ENCODE results near the gene PATZ1. TPM values are rescaled to one million over a fixed set of nuclear protein-coding genes. Genes with fewer than 3 reads are reported as not detected.
"Not testable (repeated sequence)": the region's sequence is repeated elsewhere in the genome, so short reads cannot be mapped to it uniquely, and the experiment has no call there.

Gene PATZ1
- total RNA-seq, 1 donor from 2014 or later = 29.9 TPM

GRCh38 chr22:31342389-31343140, 3.6 kb downstream of the PATZ1 start:
- no peak for DNase-seq

DNA sequence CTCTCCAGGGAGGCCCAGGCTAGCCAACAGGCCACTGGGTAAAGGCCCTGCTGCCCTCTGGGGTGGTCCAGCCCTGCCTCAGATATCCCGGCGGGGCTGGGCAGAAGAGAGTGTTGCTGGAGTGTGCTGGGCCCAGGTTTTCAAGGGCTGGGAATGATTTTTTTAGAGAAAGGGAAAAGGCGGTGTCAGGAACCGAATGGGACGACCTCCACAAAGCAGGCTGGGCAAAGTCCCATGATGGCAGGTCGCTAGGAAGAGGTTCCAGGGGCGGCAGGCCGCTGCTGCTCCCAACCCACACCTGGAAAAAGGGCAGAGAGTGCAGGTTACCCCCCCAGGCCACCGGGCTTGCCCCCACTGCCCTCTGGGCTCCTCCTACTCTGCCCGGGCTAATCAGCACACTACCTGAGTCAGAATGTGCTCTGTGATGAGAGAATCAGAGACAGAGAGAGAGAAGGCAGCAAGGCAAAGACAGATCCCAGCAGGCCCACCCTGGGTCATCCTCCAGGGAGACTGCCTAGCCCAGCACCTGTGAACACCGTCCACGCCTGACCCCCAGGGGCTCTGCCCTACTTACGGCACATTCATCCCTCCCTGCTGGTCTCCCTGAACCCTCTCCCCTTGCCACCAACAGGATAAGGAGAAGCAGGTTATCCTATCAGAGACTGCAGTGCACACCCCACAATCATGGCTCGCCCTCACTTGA, 4.6 kb downstream of the PATZ1 start:
- DNase-seq = no peak

GRCh38 chr22:31340765-31341247, 5.3 kb downstream of the PATZ1 start:
- no peak for DNase-seq

GRCh38 chr22:31340360-31340759, 5.8 kb downstream of the PATZ1 start:
- no peak for DNase-seq

- no peak for DNase-seq
Measured at GRCh38 chr22:31339148-31339832, 6.9 kb downstream of the PATZ1 start.

DNA sequence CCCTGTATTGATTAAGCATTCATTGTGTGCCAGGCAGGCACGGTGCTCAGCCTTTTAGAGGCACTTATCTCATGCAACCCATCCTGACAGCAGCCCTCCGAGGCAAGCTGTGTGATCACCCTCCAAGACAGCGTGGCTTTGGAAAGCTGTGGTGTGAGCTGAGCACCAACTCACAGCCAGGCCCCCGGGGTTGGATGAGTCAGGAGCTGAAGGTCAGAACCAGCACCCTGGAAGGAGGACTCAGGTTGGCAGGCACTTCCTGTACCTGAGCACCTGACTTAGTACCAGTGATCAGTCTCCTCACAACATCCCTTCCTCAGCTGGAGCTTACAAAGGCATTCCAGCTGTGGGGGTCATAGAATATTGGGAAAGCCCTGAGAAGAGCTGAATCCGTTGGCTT, 9.0 kb downstream of the PATZ1 start:
- DNase-seq = no peak

DNA sequence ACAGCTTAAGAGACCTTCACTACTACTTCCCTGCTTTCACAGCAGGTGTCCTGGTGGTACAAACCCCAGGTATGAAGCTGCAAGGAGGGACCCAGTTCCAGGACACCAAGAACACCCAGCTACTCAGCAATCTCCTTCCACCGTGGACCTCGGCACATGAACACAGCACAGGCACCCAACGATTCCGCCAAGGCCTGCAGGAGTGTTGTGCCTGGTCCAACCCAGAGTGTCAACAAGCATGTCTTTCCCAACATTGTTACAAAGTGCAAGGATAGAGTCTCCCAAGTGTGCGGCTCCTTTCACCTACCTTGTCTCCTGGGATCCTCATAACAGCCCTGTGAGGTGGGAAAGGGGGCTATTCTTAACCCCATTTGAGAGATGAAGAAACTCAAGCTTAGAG, 11.8 kb downstream of the PATZ1 start:
- DNase-seq = no peak

DNA sequence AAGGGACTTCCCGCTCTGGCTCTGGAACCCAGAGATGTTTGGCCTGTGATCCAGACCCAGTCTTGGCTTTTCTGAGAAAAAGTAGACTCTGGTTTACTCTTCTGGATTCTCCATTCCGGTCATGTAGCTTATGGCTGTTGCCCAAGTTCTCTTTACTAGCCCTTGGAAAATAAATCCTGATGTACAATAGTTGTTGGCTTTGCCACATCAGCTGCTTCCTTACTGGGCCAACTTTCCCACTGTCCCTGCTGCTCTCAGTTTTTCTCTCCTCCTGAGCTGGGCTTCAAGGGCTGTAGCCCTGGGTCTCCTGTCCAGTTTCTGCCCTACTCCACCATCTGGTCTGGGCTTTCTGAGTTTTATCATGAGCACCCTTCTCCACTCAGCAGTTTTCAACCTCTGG, 12.5 kb downstream of the PATZ1 start:
- DNase-seq = no peak

GRCh38 chr22:31332886-31333285, 13.3 kb downstream of the PATZ1 start:
- DNase-seq = no peak

GRCh38 chr22:31332010-31332409, 14.1 kb downstream of the PATZ1 start:
- peak; percentile 41 for DNase-seq

- DNase-seq = no peak
Measured at GRCh38 chr22:31329453-31330215, 16.5 kb downstream of the PATZ1 start.

DNA sequence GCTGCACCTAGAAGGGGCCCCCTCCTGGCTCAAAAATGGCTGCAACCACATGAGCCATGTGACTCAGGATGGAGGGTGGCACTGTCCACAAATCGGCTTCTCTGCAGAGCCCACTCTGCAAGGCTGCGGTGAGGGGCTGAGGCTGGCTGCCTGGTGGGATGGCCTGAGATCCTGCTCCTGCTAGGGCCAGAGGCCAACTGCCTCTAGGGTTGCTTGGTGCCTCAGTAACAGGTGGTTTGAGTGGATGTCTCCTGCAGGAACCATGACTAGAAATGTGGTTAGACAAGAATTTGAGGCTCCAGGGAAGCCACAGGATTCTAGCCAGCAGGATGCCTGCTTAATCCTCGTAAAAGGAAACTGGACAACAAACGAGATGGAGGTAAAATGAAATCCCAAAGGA, 17.1 kb downstream of the PATZ1 start:
- no peak for DNase-seq

DNA sequence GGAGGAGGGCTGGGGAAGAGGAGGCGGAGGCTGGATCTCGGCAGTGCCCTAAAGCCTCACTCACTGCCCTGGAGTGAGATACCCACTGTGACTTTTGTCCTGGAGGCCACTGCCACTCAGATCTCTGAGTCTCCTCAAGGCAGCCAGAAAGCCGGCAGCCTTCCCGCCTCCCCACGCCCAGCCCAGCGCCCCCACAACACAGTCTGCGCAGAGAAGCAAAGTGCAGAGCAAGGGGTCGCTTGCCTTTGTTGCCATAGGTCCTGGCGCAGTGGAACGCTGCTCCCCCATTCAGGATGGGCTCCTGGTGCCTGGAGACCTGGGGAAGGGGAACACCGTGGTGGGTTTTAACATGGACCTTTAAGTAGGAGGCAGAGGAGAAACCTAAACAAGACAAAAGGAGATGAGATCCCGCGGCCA, 17.6 kb downstream of the PATZ1 start:
- DNase-seq = no peak

DNA sequence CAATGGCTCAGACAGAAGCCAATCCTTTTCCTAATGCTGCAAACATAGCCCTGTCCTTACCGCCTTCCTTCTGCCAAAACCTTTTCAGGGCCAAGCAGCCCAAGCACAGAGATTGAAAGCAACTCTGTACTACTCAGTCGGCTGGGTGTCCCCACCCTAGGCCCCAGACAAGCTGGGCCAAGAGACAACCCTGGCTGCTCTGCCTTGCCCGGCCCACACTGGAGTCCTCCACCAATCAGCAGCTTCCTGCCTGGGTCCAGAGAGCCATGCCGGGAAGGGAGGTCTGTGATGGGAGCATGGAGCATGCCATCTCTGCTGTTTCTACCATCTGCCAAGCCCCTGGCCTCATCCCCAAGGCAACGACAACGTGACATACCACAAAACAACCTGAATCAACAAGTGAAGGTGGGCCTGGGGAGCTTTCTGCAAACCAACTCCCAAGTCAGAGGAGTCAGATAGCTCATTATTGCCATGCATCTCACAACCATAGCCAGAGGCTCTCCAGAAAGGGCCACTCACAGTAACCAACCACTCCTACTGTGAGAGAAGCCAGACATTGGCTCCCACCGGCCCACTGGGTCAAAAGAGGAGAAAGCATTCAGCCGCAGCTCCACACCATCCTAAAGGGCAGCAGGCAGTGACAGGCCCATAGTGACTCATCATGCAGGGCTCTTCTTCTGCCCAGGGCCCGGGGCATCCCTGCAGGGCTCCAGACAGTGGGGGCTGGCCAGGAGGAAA, 18.2 kb downstream of the PATZ1 start:
- no peak for DNase-seq

DNA sequence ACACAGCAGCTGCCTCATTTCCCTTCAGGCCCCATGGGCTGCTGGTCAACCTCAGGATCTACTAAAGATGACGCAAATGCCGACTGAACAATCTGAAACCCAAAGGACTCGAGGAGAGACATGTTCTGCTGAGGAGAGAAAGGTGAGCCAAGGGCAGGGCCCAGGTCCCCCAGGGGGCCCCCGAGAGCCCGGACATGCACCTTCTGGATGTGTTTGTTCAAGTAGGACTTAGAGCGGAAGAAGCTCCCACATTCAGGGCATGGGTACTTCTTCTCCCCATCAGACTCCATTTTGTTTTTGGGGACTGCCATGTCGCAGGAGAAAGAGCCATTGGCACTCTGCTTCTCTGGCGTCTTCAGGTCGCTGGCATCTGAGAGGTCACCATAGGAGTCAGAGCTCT, 19.3 kb downstream of the PATZ1 start:
- no peak for DNase-seq

DNA sequence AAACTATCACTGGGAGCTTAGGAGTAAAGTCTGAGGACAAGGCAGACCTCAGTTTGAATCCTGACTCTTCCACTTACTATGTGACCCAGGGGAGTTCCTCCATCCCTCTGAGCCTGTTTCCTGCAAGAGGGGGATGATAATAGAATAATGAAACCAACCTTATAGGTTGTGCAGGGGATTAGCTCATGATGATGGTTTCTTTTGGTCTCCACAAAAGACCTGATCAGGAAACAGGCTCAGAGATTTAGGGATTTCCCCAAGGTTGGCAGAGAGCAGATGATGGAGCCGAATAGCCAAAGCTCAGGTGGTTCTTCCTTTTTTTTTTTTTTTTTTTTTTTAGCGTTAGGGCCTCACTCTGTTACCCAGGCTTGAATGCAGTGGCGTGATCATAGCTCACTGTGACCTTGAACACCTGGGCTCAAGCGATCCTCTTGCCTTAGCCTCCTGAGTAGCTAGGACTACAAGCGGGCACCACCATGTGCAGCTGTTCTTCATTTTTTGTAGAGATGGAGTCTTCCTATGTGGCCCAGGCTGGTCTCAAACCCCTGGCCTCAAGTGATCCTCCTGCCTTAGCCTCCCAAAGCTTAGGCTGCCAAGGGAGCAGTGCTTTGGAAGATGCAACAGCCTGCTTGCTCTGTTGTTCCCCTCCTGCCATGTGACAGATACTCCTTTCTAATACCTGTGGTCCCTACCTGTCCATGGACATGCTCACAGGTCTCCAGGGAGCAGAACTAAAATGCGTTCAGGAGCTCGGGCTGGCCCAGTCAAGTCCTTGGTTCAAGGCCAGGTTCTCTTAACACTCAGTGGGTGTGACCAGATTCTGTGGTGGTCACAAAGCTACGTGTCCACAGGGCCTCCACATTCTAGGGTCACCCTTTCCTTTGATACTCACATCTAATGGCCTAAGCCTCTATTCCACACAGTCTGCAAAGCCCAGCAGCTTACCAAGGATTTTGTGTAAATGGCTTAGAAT, 22.3 kb downstream of the PATZ1 start:
- DNase-seq = no peak

DNA sequence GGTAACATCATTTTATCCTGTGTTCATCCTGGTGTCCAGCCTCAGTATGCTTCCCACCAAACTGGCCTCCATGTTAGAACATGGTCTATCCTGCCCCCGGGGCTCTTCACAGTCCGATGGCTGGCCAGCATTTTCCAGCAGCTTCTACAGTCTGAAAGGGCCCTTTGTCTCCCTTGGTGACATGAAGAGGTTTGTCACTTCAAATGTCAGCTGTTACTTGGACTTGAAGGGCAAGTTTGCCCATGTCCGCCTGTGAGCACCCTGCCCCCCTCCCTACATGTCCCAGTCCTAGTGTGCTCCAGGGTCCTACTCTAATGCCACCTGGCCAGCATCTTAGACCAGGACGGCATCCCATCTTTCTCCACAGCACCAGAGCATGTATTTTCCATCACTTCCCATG, 24.7 kb downstream of the PATZ1 start:
- no peak for DNase-seq

- not testable (repeated sequence) for DNase-seq
Measured at GRCh38 chr22:31314220-31314619, 31.9 kb downstream of the PATZ1 start.

GRCh38 chr22:31313366-31314147, 32.6 kb downstream of the PATZ1 start:
- peak; percentile 35 for DNase-seq

GRCh38 chr22:31308181-31308580, 38.0 kb downstream of the PATZ1 start:
- no peak for DNase-seq
